Transverse colon (tissue), 4 donors: ENCODE measurements around the gene PLAU.

Source experiments
- CTCF ChIP-seq, 5 experiments: fragments of 200-600 bp in 3 of 5; fragments of 450-650 bp in 2 of 5; sonication (generic) in 3 of 5; IDR thresholded peaks; 1 replicate in 2 of 5; 2 replicates in 3 of 5; pipeline ENCODE4 v1.5.1; 2016 to 2017; ENCODE audit warnings: antibody characterized with exemption in 5 of 5, inconsistent platforms in 3 of 5, mild to moderate bottlenecking in 2 of 5, moderate library complexity in 1 of 5
- EP300 ChIP-seq: sonication (generic); formaldehyde crosslinking; IDR thresholded peaks from one replicate; pipeline ENCODE4 v1.6.1; 2017; ENCODE audit warnings: antibody characterized with exemption, low read depth
- POLR2A ChIP-seq: fragments of 450-650 bp; IDR thresholded peaks from one replicate; pipeline ENCODE4 v1.6.1; 2016; ENCODE audit warnings: antibody characterized with exemption, mild to moderate bottlenecking, moderate library complexity
- POLR2AphosphoS5 ChIP-seq, 3 donors: sonication (generic); formaldehyde crosslinking; IDR thresholded peaks; one replicate each; pipeline ENCODE4 v1.6.1; 2016; ENCODE audit warnings: antibody characterized with exemption in 3 of 3

- TF ChIP-seq CTCF (IDR thresholded peaks at IDR 0.05) (no peak), EP300 (no peak), POLR2AphosphoS5 (IDR thresholded peaks at IDR 0.05) (no peak), POLR2A (no peak)
Observed at GRCh38 chr10:73932620-73933112, 21.7 kb downstream of the PLAU start.
